Measurements from ENCODE around the gene FAM20B. TPM values are rescaled to one million over a fixed set of nuclear protein-coding genes. Genes with fewer than 3 reads are reported as not detected.

The FAM20B gene
- total RNA-seq, 1 experiment from 2014 or later = 33.6 TPM

- H3K27ac ChIP-seq = no peak overlapping the region
- H3K36me3 ChIP-seq = peaks cover 15% of the 10 kb centered on the region; the same call in 1 of the 2 replicates
- no peaks in the 10 kb centered on the region for H3K27me3 ChIP-seq
- no peak for DNase-seq
- H3K9me3 ChIP-seq (replicated peaks) = peaks cover 3% of the 10 kb centered on the region; the same call in 1 of the 2 replicates
- peaks cover 5% of the 10 kb centered on the region; the same call in 1 of the 2 replicates for H3K4me1 ChIP-seq
- no peak overlapping the region for H3K4me3 ChIP-seq
Observed at GRCh38 chr1:179053486-179053885, 27.8 kb downstream of the FAM20B start.

GRCh38 chr1:179055937-179056336, 30.2 kb downstream of the FAM20B start:
- no peaks in the 10 kb centered on the region for H3K27me3 ChIP-seq
- H3K36me3 ChIP-seq = peaks cover 11% of the 10 kb centered on the region; the same call in 1 of the 2 replicates
- peaks cover 3% of the 10 kb centered on the region; the same call in 1 of the 2 replicates for H3K9me3 ChIP-seq (replicated peaks)
- no peak overlapping the region for H3K27ac ChIP-seq
- peaks cover 7% of the 10 kb centered on the region; the same call in 1 of the 2 replicates for H3K4me1 ChIP-seq
- DNase-seq = no peak
- no peak overlapping the region for H3K4me3 ChIP-seq

DNA sequence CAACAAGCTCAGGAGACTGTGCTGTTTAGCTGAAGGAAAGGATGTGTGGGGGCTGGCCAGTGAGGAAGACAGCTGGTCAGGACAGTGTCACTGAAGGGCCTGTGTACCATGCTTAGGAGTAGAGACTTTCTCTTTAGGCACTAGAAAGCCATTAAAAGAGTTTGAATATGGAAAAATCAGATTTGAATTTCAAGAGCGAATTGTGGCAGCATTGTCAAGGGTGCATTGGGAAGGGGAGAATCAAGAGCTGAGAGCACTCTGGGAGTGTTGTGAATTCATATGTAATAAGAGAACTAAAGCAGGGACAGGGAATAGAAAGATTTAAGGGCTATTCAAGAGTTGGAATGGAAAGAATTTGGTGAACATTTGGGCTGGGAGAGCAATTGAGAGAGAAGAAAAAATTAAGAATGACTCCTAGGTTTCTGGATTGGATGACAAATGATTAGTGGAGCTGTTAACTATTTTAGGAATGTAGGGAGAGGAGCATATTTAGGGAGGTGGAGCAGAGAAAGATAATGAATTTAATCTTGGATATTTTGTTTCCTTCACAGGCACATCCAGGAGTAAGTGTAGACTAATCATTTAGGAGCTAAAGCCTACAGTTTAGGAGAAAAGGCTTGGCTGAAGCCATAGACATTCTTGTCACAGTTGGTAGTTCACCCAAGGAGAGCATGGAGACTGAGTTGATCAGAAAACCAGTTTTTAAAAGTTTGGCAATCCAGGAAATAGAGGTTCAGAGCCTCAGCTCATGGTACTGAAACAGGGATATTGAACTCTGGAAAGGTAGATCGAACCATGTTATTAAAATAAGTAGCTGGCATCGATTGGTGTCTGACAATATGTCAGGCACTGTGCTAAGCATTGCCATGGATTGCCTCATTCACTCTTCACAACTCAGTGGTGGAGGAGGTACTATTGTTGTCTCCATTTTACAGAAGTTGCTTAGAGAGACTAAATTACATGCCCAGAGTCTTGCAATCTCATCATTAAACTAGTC, 33.1 kb downstream of the FAM20B start:
- Histone ChIP-seq H3K27ac (no peak overlapping the region; the same call in 1 of the 2 replicates), H3K4me1 (peaks cover 7% of the 10 kb centered on the region; the same call in 1 of the 2 replicates)
- DNase-seq = no peak

GRCh38 chr1:179061360-179062282, 35.9 kb downstream of the FAM20B start:
- Histone ChIP-seq H3K4me1 (peaks cover 8% of the 10 kb centered on the region; the same call in 1 of the 2 replicates), H3K27ac (no peak overlapping the region), H3K9me3 (replicated peaks) (no peaks in the 10 kb centered on the region), H3K4me3 (no peak overlapping the region), H3K36me3 (peaks cover 12% of the 10 kb centered on the region; the same call in 1 of the 2 replicates), H3K27me3 (no peaks in the 10 kb centered on the region)
- DNase-seq = no peak

More for the DNA sequence above, 33.1 kb downstream of the FAM20B start:
- no peak overlapping the region for H3K4me3 ChIP-seq
- peaks cover 3% of the 10 kb centered on the region; the same call in 1 of the 2 replicates for H3K9me3 ChIP-seq (replicated peaks)
- H3K27me3 ChIP-seq = no peaks in the 10 kb centered on the region
- peaks cover 13% of the 10 kb centered on the region; the same call in 1 of the 2 replicates for H3K36me3 ChIP-seq

GRCh38 chr1:179066471-179066870, 40.8 kb downstream of the FAM20B start:
- H3K9me3 ChIP-seq (replicated peaks) = no peaks in the 10 kb centered on the region
- H3K36me3 ChIP-seq = peaks cover 22% of the 10 kb centered on the region
- H3K27ac ChIP-seq = peak overlapping the region; percentile 49
- H3K4me1 ChIP-seq = peaks cover 3% of the 10 kb centered on the region; the same call in 1 of the 2 replicates
- no peaks in the 10 kb centered on the region for H3K27me3 ChIP-seq
- H3K4me3 ChIP-seq = no peak overlapping the region
- peak in 1 of 2 experiments; percentile 38 for DNase-seq

DNA sequence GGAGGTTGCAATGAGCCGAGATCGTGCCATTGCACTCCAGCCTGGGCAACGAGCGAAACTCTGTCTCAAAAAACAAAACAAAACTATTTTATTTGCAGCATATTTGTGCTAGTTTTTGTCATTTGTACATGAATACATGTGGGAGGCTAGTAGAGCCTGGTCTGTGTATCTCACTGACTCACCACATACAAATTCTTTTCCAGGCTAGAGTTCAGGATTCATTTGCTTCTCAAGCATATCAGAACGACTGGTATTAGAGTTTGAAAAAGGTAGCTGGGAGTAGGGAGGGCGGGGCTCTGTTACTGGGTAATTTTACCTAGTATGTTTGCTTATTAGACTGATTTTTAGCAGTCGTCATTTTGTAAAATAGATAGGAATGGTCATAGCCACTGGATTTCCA, 51.7 kb downstream of the FAM20B start:
- Histone ChIP-seq H3K27ac (no peak overlapping the region), H3K27me3 (no peaks in the 10 kb centered on the region), H3K36me3 (no peaks in the 10 kb centered on the region), H3K4me1 (0 out of 2 replicates have a peak, but pooled peaks cover 4% of the 10 kb centered on the region), H3K9me3 (replicated peaks) (no peaks in the 10 kb centered on the region), H3K4me3 (no peak overlapping the region)
- DNase-seq = no peak

DNA sequence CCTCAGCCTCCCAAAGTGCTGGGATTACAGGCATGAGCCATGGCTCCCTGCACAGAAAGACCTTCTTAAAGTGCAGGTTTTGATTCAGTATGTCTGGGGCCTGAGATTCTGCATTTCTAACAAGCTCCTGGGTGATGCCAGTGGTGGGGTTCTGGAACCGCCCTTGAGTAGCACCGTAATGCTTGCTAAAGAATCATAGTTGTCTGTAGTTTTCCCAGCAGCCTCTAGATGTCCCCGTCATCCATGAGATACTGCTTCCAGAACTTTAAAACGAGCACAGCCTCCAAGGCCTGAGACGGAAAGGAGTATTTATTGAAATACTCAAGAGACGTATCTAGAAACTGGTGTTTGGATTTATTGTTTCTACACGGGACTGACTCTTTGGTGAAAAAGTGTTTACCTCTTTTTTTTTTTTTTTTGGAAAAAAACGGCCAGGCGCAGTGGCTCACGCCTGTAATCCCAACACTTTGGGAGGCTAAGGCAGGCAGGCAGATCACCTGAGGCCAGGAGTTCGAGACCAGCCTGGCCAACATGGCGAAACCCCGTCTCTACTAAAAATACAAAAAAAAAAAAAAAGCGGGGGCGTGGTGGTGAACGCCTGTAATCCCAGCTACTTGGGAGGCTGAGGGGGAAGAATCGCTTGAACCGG, 53.5 kb downstream of the FAM20B start:
- Histone ChIP-seq H3K4me1 (0 out of 2 replicates have a peak, but pooled peaks cover 4% of the 10 kb centered on the region), H3K4me3 (no peak overlapping the region), H3K9me3 (replicated peaks) (no peaks in the 10 kb centered on the region), H3K27ac (no peak overlapping the region), H3K36me3 (no peaks in the 10 kb centered on the region), H3K27me3 (no peaks in the 10 kb centered on the region)
- peak; percentile 49 to 82 for DNase-seq

GRCh38 chr1:179080866-179081686, 55.4 kb downstream of the FAM20B start:
- peak overlapping the region; percentile 82 for H3K4me3 ChIP-seq
- no peaks in the 10 kb centered on the region for H3K27me3 ChIP-seq
- peak overlapping the region; percentile 73; the same call in 1 of the 2 replicates for H3K27ac ChIP-seq
- no peaks in the 10 kb centered on the region for H3K9me3 ChIP-seq (replicated peaks)
- DNase-seq = peak in 1 of 2 experiments; percentile 16
- H3K4me1 ChIP-seq = 0 out of 2 replicates have a peak, but pooled peaks cover 4% of the 10 kb centered on the region
- H3K36me3 ChIP-seq = no peaks in the 10 kb centered on the region

- H3K27ac ChIP-seq = peak within 1 kb of the TSS; percentile 73
- DNase-seq = peak; percentile 92 to 93
- H3K36me3 ChIP-seq = no peaks in the 10 kb centered on the region
- no peaks in the 10 kb centered on the region for H3K27me3 ChIP-seq
- no peaks in the 10 kb centered on the region for H3K9me3 ChIP-seq (replicated peaks)
- 0 out of 2 replicates have a peak, but pooled peaks cover 4% of the 10 kb centered on the region for H3K4me1 ChIP-seq
- H3K4me3 ChIP-seq = peak within 1 kb of the TSS; percentile 82
Observed at GRCh38 chr1:179081687-179082332, 56.1 kb downstream of the FAM20B start, which contains the start of gene TOR3A. TSS of gene TOR3A (plus strand) at chr1:179082070. CDS start at chr1:179082129, 59 bp downstream.

DNA sequence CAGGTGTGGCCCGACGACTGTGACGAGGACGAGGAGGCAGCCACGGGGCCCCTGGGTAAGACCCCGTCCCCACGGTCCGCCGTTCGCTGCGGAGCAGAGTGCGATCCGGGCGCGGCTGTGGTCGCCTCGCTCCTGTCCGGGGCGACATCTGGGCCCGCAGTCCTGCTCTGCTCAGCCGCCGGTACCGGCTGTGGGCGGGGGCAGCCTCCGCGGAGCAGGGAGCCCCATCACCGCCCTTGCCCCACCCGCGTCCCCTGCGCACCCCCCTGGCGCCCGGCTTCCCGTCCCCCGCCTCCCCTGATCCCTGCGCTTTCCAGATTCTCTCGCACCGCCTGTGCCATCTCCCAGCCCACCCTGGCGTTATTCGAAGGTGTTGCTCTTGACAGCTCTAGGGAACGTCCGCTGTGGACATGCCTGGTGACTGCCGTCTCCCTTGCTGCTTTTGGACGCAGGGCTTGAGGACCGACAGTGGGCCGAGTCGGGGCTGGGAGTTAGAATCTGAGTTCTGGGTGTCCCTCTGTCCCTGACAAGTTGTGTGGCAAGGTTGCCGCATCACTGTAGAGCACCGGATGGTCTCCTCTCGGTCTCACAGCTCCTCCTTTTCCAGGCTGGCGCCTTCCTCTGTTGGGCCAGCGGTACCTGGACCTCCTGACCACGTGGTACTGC, 56.8 kb downstream of the FAM20B start:
- H3K27ac ChIP-seq = peak overlapping the region; percentile 73
- peak; percentile 45 to 58 for DNase-seq

GRCh38 chr1:179082999-179083335, 57.3 kb downstream of the FAM20B start:
- Histone ChIP-seq H3K4me1 (0 out of 2 replicates have a peak, but pooled peaks cover 4% of the 10 kb centered on the region), H3K27me3 (no peaks in the 10 kb centered on the region), H3K4me3 (peak overlapping the region; percentile 82), H3K9me3 (replicated peaks) (no peaks in the 10 kb centered on the region), H3K36me3 (no peaks in the 10 kb centered on the region), H3K27ac (no peak overlapping the region)
- DNase-seq = peak; percentile 12 to 44

More for the DNA sequence above, 56.8 kb downstream of the FAM20B start:
- peak overlapping the region; percentile 82 for H3K4me3 ChIP-seq
- H3K9me3 ChIP-seq (replicated peaks) = no peaks in the 10 kb centered on the region
- no peaks in the 10 kb centered on the region for H3K36me3 ChIP-seq
- 0 out of 2 replicates have a peak, but pooled peaks cover 4% of the 10 kb centered on the region for H3K4me1 ChIP-seq
- H3K27me3 ChIP-seq = no peaks in the 10 kb centered on the region

DNA sequence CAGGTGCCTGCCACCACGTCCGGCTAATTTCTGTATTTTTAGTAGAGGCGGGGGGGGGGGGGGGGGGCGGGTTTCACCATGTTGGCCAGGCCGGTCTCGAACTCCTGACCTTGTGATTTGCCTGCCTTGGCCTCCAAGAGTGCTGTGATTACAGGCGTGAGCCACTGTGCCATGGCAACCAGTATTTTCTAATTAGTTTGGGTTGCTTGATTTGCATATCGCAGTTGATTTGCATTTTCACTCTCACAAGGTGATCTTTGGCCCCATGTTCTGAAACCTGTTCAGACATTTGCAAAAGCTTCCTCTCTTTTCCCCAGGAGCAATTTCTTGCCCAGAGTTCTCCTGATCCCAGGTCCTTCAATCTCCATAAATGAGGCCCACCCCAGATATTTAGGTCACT, 57.8 kb downstream of the FAM20B start:
- no peaks in the 10 kb centered on the region for H3K9me3 ChIP-seq (replicated peaks)
- 0 out of 2 replicates have a peak, but pooled peaks cover 4% of the 10 kb centered on the region for H3K4me1 ChIP-seq
- DNase-seq = no peak
- H3K27ac ChIP-seq = no peak overlapping the region
- H3K36me3 ChIP-seq = no peaks in the 10 kb centered on the region
- no peaks in the 10 kb centered on the region for H3K27me3 ChIP-seq
- no peak overlapping the region for H3K4me3 ChIP-seq

Data from SJCRH30 (cell line).